ENCODE results near the gene UGT1A4. TPM values are rescaled to one million over a fixed set of nuclear protein-coding genes. Genes with fewer than 3 reads are reported as not detected.

UGT1A4 gene
- total and polyA plus RNA-seq, 2 donors (not counting 1 experiment from before 2014, with no cell fraction given) = not detected

GRCh38 chr2:233819884-233820773, 101.6 kb downstream of the UGT1A4 start:
- H3K27ac ChIP-seq (ENCODE audit: insufficient read depth, low read length) = no peak overlapping the region
- no peak for DNase-seq (ENCODE audit: low read depth in 2 of 2)
- H3K27me3 ChIP-seq (ENCODE audit: control insufficient read depth, insufficient read depth, low read length) = peaks cover 4% of the 10 kb centered on the region
- H3K4me1 ChIP-seq (ENCODE audit: control insufficient read depth, extremely low read depth, insufficient read depth, low read length) = no peaks in the 10 kb centered on the region
- H3K79me2 ChIP-seq (ENCODE audit: control insufficient read depth, insufficient read depth, low read length) = no peaks in the 10 kb centered on the region
- H3K4me2 ChIP-seq (ENCODE audit: extremely low read depth, insufficient read depth, low read length) = no peak overlapping the region
- H4K20me1 ChIP-seq (ENCODE audit: control insufficient read depth, extremely low read depth, insufficient read depth, low read length) = no peaks in the 10 kb centered on the region
- no peak overlapping the region for H3K9ac ChIP-seq (ENCODE audit: insufficient read depth, low read length)
- no peaks in the 10 kb centered on the region for H3K9me3 ChIP-seq (ENCODE audit: control insufficient read depth, insufficient read depth, low read depth, low read length)
- no peaks in the 10 kb centered on the region for H3K36me3 ChIP-seq (ENCODE audit: control insufficient read depth, insufficient read depth, low read length)
- H3K4me3 ChIP-seq (replicated peaks in 1 of 4; ENCODE audit: control extremely low read depth in 1 of 4, insufficient read depth in 1 of 4, low read depth in 3 of 4, low read length in 4 of 4) = no peak overlapping the region
- no peak overlapping the region for H2AFZ ChIP-seq (ENCODE audit: low read length)
- TF ChIP-seq, protein P1, sequence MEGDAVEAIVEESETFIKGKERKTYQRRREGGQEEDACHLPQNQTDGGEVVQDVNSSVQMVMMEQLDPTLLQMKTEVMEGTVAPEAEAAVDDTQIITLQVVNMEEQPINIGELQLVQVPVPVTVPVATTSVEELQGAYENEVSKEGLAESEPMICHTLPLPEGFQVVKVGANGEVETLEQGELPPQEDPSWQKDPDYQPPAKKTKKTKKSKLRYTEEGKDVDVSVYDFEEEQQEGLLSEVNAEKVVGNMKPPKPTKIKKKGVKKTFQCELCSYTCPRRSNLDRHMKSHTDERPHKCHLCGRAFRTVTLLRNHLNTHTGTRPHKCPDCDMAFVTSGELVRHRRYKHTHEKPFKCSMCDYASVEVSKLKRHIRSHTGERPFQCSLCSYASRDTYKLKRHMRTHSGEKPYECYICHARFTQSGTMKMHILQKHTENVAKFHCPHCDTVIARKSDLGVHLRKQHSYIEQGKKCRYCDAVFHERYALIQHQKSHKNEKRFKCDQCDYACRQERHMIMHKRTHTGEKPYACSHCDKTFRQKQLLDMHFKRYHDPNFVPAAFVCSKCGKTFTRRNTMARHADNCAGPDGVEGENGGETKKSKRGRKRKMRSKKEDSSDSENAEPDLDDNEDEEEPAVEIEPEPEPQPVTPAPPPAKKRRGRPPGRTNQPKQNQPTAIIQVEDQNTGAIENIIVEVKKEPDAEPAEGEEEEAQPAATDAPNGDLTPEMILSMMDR (conservative IDR thresholded peaks at IDR 0.05 in 1 of 2, IDR thresholded peaks at IDR 0.05 in 1 of 2; ENCODE audit: low read depth in 1 of 2, low read length in 2 of 2) = no peak
- TF ChIP-seq EZH2 (IDR thresholded peaks at IDR 0.05; ENCODE audit: low read length, missing control alignments) = no peak

GRCh38 chr2:233820774-233821105, 102.2 kb downstream of the UGT1A4 start:
- H3K36me3 ChIP-seq (ENCODE audit: control insufficient read depth, insufficient read depth, low read length) = no peaks in the 10 kb centered on the region
- no peaks in the 10 kb centered on the region for H3K9me3 ChIP-seq (ENCODE audit: control insufficient read depth, insufficient read depth, low read depth, low read length)
- H4K20me1 ChIP-seq (ENCODE audit: control insufficient read depth, extremely low read depth, insufficient read depth, low read length) = no peaks in the 10 kb centered on the region
- H2AFZ ChIP-seq (ENCODE audit: low read length) = no peak overlapping the region
- no peaks in the 10 kb centered on the region for H3K4me1 ChIP-seq (ENCODE audit: control insufficient read depth, extremely low read depth, insufficient read depth, low read length)
- peaks cover 4% of the 10 kb centered on the region for H3K27me3 ChIP-seq (ENCODE audit: control insufficient read depth, insufficient read depth, low read length)
- TF ChIP-seq, protein P1 (conservative IDR thresholded peaks at IDR 0.05 in 1 of 2, IDR thresholded peaks at IDR 0.05 in 1 of 2; ENCODE audit: low read depth in 1 of 2, low read length in 2 of 2) = no peak
- no peak for TF ChIP-seq EZH2 (IDR thresholded peaks at IDR 0.05; ENCODE audit: low read length, missing control alignments)
- H3K27ac ChIP-seq (ENCODE audit: insufficient read depth, low read length) = no peak overlapping the region
- no peak for DNase-seq (ENCODE audit: low read depth in 2 of 2)
- H3K9ac ChIP-seq (ENCODE audit: insufficient read depth, low read length) = no peak overlapping the region
- no peaks in the 10 kb centered on the region for H3K79me2 ChIP-seq (ENCODE audit: control insufficient read depth, insufficient read depth, low read length)
- H3K4me3 ChIP-seq (replicated peaks in 1 of 4; ENCODE audit: control extremely low read depth in 1 of 4, insufficient read depth in 1 of 4, low read depth in 3 of 4, low read length in 4 of 4) = no peak overlapping the region
- no peak overlapping the region for H3K4me2 ChIP-seq (ENCODE audit: extremely low read depth, insufficient read depth, low read length)

DNA sequence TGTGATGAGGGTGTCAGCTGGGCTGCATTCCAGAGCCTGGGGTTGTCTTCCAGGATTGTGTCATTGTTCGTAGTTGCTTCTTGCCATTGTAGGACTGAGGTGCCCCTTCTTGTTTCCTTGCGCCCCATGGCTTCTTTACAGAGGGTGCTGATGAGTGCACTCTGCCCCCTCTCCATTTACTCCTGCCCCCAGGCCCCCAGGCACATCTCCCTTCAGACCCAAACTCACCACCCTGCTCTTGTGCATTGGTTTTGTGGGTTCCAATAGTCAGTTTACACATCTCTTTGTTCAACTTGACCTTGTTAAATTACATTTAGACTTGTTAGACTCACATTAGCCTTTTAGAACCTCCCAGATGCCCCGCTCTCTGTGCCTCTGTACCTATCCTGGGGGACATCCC, 102.7 kb downstream of the UGT1A4 start:
- Histone ChIP-seq H3K36me3 (ENCODE audit: control insufficient read depth, insufficient read depth, low read length) (no peaks in the 10 kb centered on the region), H3K9me3 (ENCODE audit: control insufficient read depth, insufficient read depth, low read depth, low read length) (no peaks in the 10 kb centered on the region), H3K4me2 (ENCODE audit: extremely low read depth, insufficient read depth, low read length) (no peak overlapping the region), H3K4me1 (ENCODE audit: control insufficient read depth, extremely low read depth, insufficient read depth, low read length) (no peaks in the 10 kb centered on the region), H3K27ac (ENCODE audit: insufficient read depth, low read length) (no peak overlapping the region), H3K4me3 (replicated peaks in 1 of 4; ENCODE audit: control extremely low read depth in 1 of 4, insufficient read depth in 1 of 4, low read depth in 3 of 4, low read length in 4 of 4) (no peak overlapping the region), H3K9ac (ENCODE audit: insufficient read depth, low read length) (no peak overlapping the region), H3K27me3 (ENCODE audit: control insufficient read depth, insufficient read depth, low read length) (peaks cover 4% of the 10 kb centered on the region), H2AFZ (ENCODE audit: low read length) (no peak overlapping the region), H3K79me2 (ENCODE audit: control insufficient read depth, insufficient read depth, low read length) (no peaks in the 10 kb centered on the region), H4K20me1 (ENCODE audit: control insufficient read depth, extremely low read depth, insufficient read depth, low read length) (no peaks in the 10 kb centered on the region)
- TF ChIP-seq, protein P1 (conservative IDR thresholded peaks at IDR 0.05 in 1 of 2, IDR thresholded peaks at IDR 0.05 in 1 of 2; ENCODE audit: low read depth in 1 of 2, low read length in 2 of 2) = no peak
- TF ChIP-seq EZH2 (IDR thresholded peaks at IDR 0.05; ENCODE audit: low read length, missing control alignments) = no peak
- no peak for DNase-seq (ENCODE audit: low read depth in 2 of 2)
